OCI-LY7 (cell line): Measurements from ENCODE around the gene CD46. TPM values are rescaled to one million over a fixed set of nuclear protein-coding genes. Genes with fewer than 3 reads are reported as not detected.

Experiments
- BruUV-seq: library from RNA; stranded (reverse); fragments of 400-500 nt; replicated peaks from 2 replicates; lab custom pipeline; 2021; lab: Mats Ljungman, UMichigan
- CTCF ChIA-PET: fragments of 300-600 bp; sonication (Branson Sonifier 250); formaldehyde crosslinking; loops from one replicate; lab custom pipeline; 2022; ENCODE audit warnings: antibody characterized with exemption; ENCODE audit not compliant: unreplicated experiment; lab: Charles Lee
- POLR2A ChIA-PET: fragments of 300-600 bp; sonication (Branson Sonifier 250); formaldehyde crosslinking; loops from one replicate; lab custom pipeline; 2022; ENCODE audit warnings: antibody characterized with exemption; lab: Charles Lee
- DNase-seq: peaks from one replicate; pipeline ENCODE4 v3.0.0-alpha.2; 2015; ENCODE audit warnings: low spot score
- H2AFZ ChIP-seq: fragments of 200-600 bp; sonication (generic), shearing (Covaris generic); 2 replicates; pipeline ENCODE4 v1.6.1; 2014; ENCODE audit warnings: mild to moderate bottlenecking, antibody characterized with exemption, low read length, moderate library complexity
- H3K27ac ChIP-seq: fragments of 200-600 bp; sonication (generic); 2 replicates; pipeline ENCODE4 v1.5.1; 2014; ENCODE audit warnings: mixed run types, low read depth, mild to moderate bottlenecking, moderate library complexity, low read length, inconsistent platforms; ENCODE audit not compliant: poor library complexity, severe bottlenecking
- H3K36me3 ChIP-seq: fragments of 200-600 bp; sonication (generic); 2 replicates; pipeline ENCODE4 v1.6.1; 2014; ENCODE audit warnings: mild to moderate bottlenecking, antibody characterized with exemption, low read length, moderate library complexity, mixed read lengths; ENCODE audit not compliant: insufficient read depth
- H3K4me1 ChIP-seq: fragments of 200-600 bp; sonication (generic); 2 replicates; pipeline ENCODE4 v1.5.1; 2014; ENCODE audit warnings: mild to moderate bottlenecking, low read length; ENCODE audit not compliant: insufficient read depth, poor library complexity, severe bottlenecking
- H3K4me2 ChIP-seq: fragments of 200-600 bp; sonication (generic); 2 replicates; pipeline ENCODE4 v1.6.1; 2014; ENCODE audit warnings: mild to moderate bottlenecking, low read length
- H3K4me3 ChIP-seq: fragments of 200-600 bp; sonication (generic); 2 replicates; pipeline ENCODE4 v1.5.1; 2014; ENCODE audit warnings: mild to moderate bottlenecking, low read depth, low read length; ENCODE audit not compliant: poor library complexity, severe bottlenecking
- H3K79me2 ChIP-seq: fragments of 200-600 bp; sonication (generic); 2 replicates; pipeline ENCODE4 v1.6.1; 2016; ENCODE audit warnings: low read depth, mild to moderate bottlenecking, low read length, moderate library complexity, mixed read lengths; ENCODE audit not compliant: insufficient read depth
- H3K9me2 ChIP-seq: fragments of 200-600 bp; sonication (generic); 2 replicates; pipeline ENCODE4 v1.6.1; 2016; ENCODE audit warnings: mild to moderate bottlenecking, low read length, mixed read lengths; ENCODE audit not compliant: insufficient read depth
- H3K9me3 ChIP-seq: fragments of 200-600 bp; sonication (generic); 2 replicates; pipeline ENCODE4 v1.6.1; 2014; ENCODE audit warnings: mild to moderate bottlenecking, mixed run types, low read length, mixed read lengths
- H4K20me1 ChIP-seq: fragments of 200-600 bp; sonication (generic); 2 replicates; pipeline ENCODE4 v1.6.1; 2014; ENCODE audit warnings: mild to moderate bottlenecking, antibody characterized with exemption, low read length, moderate library complexity, mixed read lengths; ENCODE audit not compliant: insufficient read depth
- EZH2phosphoT487 ChIP-seq: fragments of 200-600 bp; sonication (generic); IDR thresholded peaks from 2 replicates; pipeline ENCODE4 v1.6.1; 2018; ENCODE audit warnings: low read depth, borderline replicate concordance, mild to moderate bottlenecking, mixed run types, antibody characterized with exemption, low read length, moderate library complexity, mixed read lengths
- intact Hi-C: fragments of 100-400 bp; cut with micrococcal nuclease; formaldehyde crosslinking; loops from one replicate; pipeline ENCODE4 v1.10.0; 2022; ENCODE audit not compliant: unreplicated experiment
- total RNA-seq, 2 experiments: library from RNA; depleted of rRNA in 1 of 2; stranded (reverse); fragments of >200 nt in 1 of 2; shearing (Covaris generic) in 1 of 2; gene quantifications; 2 replicates each; pipeline ENCODE4 v1.2.3, GENCODE V29; 2014 to 2022
- TF ChIP-seq, protein P1 (sequence below): fragments of 200-600 bp; sonication (generic); conservative IDR thresholded peaks from 2 replicates; pipeline ENCODE4 v1.5.1; 2014; ENCODE audit warnings: mild to moderate bottlenecking, antibody characterized with exemption, low read length, moderate library complexity, mixed read lengths

Gene CD46
- total RNA-seq, 2 experiments from 2014 or later, result 83.2 to 83.8 TPM

DNA sequence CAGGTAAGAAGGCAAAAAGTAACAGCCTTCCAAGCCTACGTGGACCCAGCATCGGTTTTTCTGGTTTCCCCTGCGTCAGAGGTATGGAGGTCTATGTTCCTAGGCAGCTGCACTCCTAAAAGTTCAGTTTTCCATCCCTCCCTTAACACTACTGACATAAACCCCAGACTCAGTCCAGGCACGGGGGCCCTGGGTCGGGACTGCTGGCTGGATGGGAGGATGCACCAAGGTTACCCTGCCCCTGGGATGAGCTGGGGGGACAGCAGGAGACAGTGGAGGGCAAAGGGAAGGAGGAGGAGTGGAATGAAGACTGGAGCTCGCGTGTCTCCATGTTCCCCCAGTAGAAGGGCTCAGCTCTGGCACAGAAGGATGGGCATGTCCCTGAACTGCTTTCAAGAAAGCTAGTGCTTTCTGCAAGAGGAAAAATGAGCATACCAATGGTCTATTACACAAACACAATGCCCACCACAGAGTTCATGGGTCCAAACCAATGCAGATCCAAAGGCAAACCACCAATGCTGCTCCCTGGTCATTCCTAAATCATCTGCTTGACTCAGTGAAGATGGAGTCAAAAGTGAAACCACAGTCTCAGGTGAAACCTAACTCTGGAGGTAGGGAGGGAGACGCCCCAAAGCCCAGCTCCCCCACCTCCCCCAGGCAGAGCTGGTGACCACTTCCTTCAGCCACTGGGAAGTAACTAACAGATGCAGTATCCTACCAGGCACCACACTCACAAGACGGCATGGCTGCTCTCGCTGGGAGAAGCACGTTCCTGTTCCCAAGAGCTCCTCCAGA, 54.9 kb downstream of the CD46 start:
- H3K27ac ChIP-seq, result peak overlapping the region; percentile 32
- no peaks in the 10 kb centered on the region for H4K20me1 ChIP-seq
- no peak overlapping the region for H2AFZ ChIP-seq
- no peak overlapping the region for H3K4me3 ChIP-seq
- H3K36me3 ChIP-seq, result peaks cover 37% of the 10 kb centered on the region
- intact Hi-C loops, result no loop called here
- H3K4me2 ChIP-seq, result peak overlapping the region; percentile 39; the same call in 1 of the 2 replicates
- H3K79me2 ChIP-seq, result no peaks in the 10 kb centered on the region
- POLR2A ChIA-PET, result interaction anchor here (1.3 to 1.5 kb wide), 2 partner anchors 10 to 16 kb away, joined by 3 to 4 read pairs; no protein-coding TSS in a partner anchor
- no peak for DNase-seq
- CTCF ChIA-PET, result interaction anchor here (0.9 to 1.0 kb wide), 3 partner anchors 10 to 16 kb away, joined by 3 read pairs; no protein-coding TSS in a partner anchor
- H3K9me2 ChIP-seq, result no peaks in the 10 kb centered on the region
- peaks cover 35% of the 10 kb centered on the region for H3K4me1 ChIP-seq
- no TSS peak for BruUV-seq
- TF ChIP-seq, protein P1, sequence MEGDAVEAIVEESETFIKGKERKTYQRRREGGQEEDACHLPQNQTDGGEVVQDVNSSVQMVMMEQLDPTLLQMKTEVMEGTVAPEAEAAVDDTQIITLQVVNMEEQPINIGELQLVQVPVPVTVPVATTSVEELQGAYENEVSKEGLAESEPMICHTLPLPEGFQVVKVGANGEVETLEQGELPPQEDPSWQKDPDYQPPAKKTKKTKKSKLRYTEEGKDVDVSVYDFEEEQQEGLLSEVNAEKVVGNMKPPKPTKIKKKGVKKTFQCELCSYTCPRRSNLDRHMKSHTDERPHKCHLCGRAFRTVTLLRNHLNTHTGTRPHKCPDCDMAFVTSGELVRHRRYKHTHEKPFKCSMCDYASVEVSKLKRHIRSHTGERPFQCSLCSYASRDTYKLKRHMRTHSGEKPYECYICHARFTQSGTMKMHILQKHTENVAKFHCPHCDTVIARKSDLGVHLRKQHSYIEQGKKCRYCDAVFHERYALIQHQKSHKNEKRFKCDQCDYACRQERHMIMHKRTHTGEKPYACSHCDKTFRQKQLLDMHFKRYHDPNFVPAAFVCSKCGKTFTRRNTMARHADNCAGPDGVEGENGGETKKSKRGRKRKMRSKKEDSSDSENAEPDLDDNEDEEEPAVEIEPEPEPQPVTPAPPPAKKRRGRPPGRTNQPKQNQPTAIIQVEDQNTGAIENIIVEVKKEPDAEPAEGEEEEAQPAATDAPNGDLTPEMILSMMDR, result no peak
- TF ChIP-seq EZH2phosphoT487, result no peak
- H3K9me3 ChIP-seq, result no peaks in the 10 kb centered on the region

DNA sequence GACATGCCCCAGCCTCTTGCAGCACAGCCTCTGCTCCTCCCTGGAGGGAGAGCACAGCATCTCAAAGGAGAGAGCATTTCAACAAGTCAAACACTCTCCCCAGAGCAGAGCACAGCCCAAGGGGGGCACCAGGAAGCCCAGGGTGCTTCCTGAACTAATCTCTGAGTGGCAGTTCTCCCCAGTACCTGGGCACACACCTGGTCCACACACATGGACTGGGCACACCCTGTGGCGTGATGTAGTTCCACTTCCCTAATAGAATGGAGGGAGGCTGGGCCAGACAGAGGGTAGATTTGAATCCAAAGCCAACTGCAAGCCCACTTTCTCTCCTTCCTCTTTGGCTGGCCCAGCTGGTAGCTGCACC, 55.5 kb downstream of the CD46 start:
- Histone ChIP-seq H3K4me1 (peaks cover 35% of the 10 kb centered on the region), H2AFZ (no peak overlapping the region), H3K4me3 (no peak overlapping the region), H3K79me2 (no peaks in the 10 kb centered on the region), H4K20me1 (no peaks in the 10 kb centered on the region), H3K27ac (peak overlapping the region; percentile 32), H3K36me3 (peaks cover 37% of the 10 kb centered on the region), H3K9me2 (no peaks in the 10 kb centered on the region), H3K9me3 (no peaks in the 10 kb centered on the region), H3K4me2 (peak overlapping the region; percentile 39)
- ChIA-PET CTCF (interaction anchor here (0.9 to 1.0 kb wide), 2 partner anchors 10 to 15 kb away, joined by 3 read pairs; no protein-coding TSS in a partner anchor), POLR2A (interaction anchor here (1.3 to 1.5 kb wide), 2 partner anchors 10 to 15 kb away, joined by 3 to 4 read pairs; no protein-coding TSS in a partner anchor)
- intact Hi-C loops, result no loop called here
- BruUV-seq, result no TSS peak
- peak; percentile 43 for DNase-seq
- TF ChIP-seq, protein P1, result no peak
- TF ChIP-seq EZH2phosphoT487, result no peak
